GM18951 (cell line): ENCODE measurements around the gene CCDC157.

Experiments
- POLR2A ChIP-seq: IDR thresholded peaks from 4 replicates; pipeline ENCODE4 v1.6.1; 2011; ENCODE audit warnings: mild to moderate bottlenecking; ENCODE audit not compliant: insufficient read length, insufficient read depth; ENCODE audit errors: extremely low read depth
- in situ Hi-C: fragments of 300-500 bp; cut with MboI; formaldehyde crosslinking; loops from one replicate; pipeline ENCODE4 v1.12.0; 2022; ENCODE audit warnings: low sequenced_read_pairs, mixed read lengths, inconsistent platforms; ENCODE audit not compliant: unreplicated experiment

Gene CCDC157

DNA sequence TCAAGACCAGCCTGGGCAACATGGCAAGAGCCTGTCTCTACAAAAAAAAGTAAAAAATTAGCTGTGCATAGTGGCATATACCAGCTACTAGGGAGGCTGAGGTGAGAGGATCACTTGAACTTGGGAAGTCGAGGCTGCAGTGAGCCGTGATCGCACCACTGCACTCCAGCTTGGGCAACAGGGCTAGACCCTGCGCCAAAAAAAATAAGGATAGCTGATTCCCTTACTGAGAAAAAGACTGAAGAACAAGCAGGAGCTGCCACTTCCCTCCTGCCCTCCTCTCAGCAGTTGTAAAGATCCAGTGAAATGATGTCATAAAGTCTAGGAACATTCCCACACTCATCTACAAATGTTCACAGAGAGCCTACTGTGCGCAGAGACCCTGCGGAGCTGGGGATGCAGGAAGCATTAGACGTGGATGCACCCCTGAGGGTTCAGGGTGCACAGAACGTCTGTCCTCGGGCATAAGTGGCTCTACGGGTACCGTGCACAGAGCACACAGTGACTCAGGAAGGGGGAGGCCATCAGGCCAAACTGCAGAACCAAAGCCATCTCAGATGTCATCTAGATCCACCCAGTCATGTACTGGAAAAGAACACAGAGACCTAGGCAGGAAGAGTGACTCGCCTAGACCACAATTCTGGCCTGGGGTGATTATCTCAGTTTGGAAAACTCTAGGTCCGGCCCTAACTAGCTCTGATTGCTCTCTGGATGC lies 51.7 kb downstream of the CCDC157 start:
- in situ Hi-C loops, result no loop called here
- no peak for TF ChIP-seq POLR2A

GRCh38 chr22:30411780-30412179 lies 55.0 kb downstream of the CCDC157 start:
- in situ Hi-C loops, result no loop called here

DNA sequence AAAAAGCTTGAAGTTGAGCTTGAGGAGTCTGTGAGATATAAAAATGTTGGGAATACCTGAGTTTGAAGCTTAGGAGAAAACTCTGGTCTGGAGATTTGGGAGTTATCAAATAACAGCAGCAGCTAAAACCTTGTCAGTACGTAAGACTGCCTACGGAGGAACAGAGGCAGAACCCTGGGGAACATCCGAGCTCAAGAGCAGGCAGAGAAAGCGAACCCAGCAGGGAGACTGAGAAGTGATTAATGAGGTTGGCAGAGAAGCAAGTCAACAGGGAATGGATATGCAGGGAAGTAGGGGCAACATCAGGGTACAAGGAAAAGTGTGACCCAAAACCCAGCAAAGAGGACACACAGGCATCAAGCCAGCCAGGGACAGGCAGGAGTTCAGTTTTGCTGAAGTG lies 56.2 kb downstream of the CCDC157 start:
- no peak for TF ChIP-seq POLR2A
- in situ Hi-C loops, result no loop called here

More at GRCh38 chr22:30411780-30412179, 55.0 kb downstream of the CCDC157 start:
- no peak for TF ChIP-seq POLR2A

DNA sequence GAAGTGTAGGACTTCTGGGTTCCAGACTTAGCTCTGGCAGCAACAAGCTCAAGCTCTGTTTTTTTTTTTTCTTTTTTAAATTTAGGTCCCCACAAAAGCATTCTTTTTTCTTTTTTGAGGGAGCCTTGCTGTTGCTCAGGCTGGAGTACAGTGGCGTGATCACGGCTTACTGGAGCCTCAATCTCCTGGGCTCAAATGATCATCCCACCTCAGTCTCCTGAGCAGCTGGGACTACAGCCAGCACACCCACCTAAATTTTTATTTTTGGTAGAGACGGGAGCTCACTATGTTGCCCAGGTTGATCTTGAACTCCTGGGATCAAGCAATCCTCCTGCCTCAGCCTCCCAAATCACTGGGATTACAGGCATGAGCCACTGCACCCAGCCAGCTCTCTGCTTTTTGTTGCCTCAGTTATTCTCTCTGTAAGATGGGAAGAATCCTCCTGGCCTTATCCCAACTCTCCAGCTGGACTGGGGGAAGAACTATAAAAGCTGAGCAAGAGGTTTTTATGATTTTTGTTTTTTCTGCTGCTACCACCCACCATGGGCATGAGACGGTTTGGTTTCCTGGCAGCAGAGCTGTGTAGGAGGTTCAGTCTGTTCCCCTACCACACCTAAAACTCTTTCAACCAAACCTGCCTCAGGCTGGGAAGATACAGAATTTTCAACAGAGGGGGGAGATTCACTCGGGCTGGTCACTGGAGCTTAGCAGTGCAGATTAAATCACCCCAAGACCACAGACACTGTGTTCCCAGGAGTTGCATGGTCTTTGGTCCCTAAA lies 57.1 kb downstream of the CCDC157 start:
- in situ Hi-C loops, result no loop called here
- no peak for TF ChIP-seq POLR2A

- in situ Hi-C loops, result no loop called here
- no peak for TF ChIP-seq POLR2A
Measured at GRCh38 chr22:30414525-30415047, 57.8 kb downstream of the CCDC157 start.

- TF ChIP-seq POLR2A, result no peak
Measured at GRCh38 chr22:30416403-30416802, 59.6 kb downstream of the CCDC157 start.

GRCh38 chr22:30416837-30417236 lies 60.0 kb downstream of the CCDC157 start:
- in situ Hi-C loops, result no loop called here

More at GRCh38 chr22:30416403-30416802, 59.6 kb downstream of the CCDC157 start:
- in situ Hi-C loops, result no loop called here

DNA sequence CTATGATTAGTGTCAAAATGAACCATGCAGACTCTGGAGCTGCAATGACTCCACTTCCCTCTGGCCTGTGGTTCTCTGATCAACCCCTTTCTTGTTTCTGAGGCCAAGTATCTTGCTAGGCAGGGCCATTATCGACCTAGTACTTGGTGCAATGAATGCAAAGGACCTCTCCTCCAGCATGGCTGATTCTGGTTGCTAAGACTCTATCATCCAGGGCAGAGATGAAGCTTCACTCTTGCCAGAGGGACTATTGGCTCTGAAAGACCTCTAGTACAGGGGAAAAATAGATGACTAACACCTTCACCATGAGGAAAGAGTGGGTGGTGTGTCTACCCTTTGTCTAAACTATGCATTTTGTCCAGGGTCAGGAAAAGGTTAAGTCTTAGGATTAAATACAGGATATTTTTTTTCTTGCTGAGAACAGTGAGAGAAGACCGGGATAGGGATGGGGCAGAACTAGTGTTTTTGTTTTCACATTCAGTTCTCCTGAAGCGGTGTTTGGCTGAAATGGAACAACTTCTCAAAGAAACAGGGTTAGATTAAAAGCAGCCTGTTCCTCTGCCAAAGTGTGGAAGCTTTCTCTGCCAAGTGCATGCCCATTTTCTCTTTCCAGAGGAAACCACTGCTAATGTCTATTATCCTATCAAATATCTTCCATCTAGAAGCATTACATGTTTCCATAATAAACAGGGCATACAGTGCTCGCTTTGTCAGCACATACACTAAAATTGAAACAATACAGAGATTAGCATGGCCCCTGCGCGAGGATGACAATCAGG lies 63.7 kb downstream of the CCDC157 start:
- in situ Hi-C loops, result no loop called here
- TF ChIP-seq POLR2A, result no peak

More at GRCh38 chr22:30416837-30417236, 60.0 kb downstream of the CCDC157 start:
- no peak for TF ChIP-seq POLR2A

DNA sequence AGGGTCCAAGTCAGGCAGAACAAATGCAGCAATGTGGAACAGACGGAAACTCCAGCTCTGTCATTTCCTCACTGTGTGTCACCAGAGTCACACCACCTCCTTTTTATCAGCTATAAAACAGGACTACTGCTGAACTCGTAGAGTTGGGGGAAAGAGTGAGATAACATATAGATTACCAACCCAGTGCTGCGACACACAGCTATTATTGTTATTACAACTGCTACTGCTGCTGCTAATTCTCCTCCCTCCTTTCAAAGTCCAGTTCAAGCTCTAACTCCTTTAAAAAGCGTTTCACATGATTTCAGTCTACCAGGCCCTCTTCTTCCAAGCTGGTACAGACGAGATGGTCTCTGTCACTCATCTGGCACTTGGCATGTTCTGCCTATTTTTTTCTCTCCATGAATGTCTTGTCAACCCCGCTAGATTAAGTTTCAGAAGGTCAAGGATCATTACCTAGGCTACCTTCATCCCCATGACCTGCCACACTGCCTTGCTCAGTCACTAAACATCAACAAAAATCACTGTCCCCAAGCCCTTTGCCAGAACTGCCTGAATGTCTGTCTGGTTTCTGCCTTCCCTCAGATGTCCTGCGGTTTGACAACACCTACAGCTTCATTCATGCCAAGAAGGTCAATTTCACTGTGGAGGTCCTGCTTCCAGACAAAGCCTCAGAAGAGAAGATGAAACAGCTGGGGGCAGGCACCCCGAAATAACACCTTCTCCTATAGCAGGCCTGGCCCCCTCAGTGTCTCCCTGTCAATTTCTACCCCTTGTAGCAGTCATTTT lies 65.1 kb downstream of the CCDC157 start:
- in situ Hi-C loops, result no loop called here
- TF ChIP-seq POLR2A, result no peak

DNA sequence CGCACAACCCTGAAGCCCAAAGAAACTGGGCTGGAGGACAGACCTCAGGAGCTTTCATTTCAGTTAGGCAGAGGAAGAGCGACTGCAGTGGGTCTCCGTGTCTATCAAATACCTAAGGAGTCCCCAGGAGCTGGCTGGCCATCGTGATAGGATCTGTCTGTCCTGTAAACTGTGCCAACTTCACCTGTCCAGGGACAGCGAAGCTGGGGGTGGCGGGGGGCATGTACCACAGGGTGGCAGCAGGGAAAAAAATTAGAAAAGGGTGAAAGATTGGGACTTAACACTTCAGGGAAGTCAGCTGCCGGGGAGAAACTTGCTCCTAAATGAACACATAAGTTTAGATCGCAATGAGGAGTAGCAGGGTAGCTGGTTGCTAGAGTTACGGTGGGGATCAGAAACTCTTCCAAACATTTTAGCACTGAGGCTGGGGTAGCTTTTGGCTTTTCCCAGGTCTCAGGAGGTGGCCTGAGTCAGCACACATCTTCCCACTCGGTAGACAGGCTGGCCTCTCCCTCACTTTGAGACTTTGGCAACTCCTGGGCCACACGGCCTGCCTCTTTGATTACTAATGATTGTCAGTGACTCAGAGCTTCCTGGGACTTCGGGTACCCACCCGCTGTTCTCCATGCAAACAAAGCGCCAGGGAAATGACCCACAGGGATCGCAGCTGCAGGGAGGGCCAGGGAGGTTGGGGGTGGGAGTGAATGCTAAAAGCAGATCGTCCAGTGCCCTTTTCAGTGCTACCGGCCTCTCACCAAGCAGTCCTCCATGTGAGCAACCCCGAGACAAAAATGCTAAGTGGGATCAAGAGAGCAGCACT lies 65.9 kb downstream of the CCDC157 start:
- in situ Hi-C loops, result no loop called here
- TF ChIP-seq POLR2A, result no peak

GRCh38 chr22:30423301-30423958 lies 66.6 kb downstream of the CCDC157 start:
- in situ Hi-C loops, result no loop called here

More at GRCh38 chr22:30423301-30423958, 66.6 kb downstream of the CCDC157 start:
- TF ChIP-seq POLR2A, result peak; percentile 88
